Measurements from ENCODE around the gene PCMT1. TPM values are rescaled to one million over a fixed set of nuclear protein-coding genes. Genes with fewer than 3 reads are reported as not detected.
A peak's percentile ranks its signal among the peaks of the same experiment; 100 is the strongest.

Gene PCMT1
- total RNA-seq, 4 donors from 2014 or later = 25.8 to 97.3 (median 64.4) TPM

DNA sequence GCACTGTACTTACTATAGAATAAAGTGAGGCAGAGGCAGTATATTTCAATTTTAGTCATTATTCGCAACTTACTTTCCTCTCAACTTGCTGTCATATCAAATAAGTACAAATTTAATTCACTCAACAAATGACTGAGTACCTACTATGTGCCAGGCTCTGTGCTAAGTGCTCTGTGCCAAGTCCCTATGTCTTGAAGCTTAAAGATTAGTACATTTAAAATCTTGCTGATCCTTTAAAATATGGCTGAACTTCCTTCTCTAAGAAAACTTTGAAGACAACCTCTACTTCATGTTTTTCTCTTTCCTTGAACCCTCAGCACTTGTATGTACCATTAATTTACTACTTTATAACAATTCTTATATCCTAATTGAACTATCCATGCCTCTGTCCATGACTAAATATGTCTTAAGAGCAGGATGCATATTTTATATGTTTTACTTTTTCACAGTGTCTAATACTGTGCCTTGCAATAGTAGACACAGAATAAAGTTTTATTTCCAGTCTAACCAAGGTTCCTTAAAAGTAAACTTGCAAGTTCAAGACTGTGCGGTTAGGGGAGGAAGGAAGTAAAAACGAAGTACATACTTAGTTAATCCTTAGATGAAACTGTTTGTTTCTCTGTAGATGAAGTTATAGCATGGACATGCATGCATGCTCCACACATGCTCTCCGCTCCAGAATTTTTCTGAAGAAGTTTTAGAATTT is 21.6 kb upstream of the PCMT1 start:
- H3K4me1 ChIP-seq = peaks cover 0 to 8% (median 7%) of the 10 kb centered on the region in 4 donors
- H3K27ac ChIP-seq = peak overlapping the region in 1 of 4 donors; percentile 28
- TF ChIP-seq CTCF (IDR thresholded peaks at IDR 0.05) = no peak
- TF ChIP-seq EP300 (IDR thresholded peaks at IDR 0.05; ENCODE audit: low read depth) = no peak
- TF ChIP-seq POLR2A (IDR thresholded peaks at IDR 0.05) = no peak
- TF ChIP-seq POLR2AphosphoS5 (IDR thresholded peaks at IDR 0.05) = no peak
- DNase-seq = no peak
- 87 to 89% methylated on average over 4 of the region's 4 CpGs for WGBS, 2 donors (ENCODE audit: low coverage in 1 of 2)
- in situ Hi-C loops (cut with MboI; ENCODE audit: low pct_ligation_motif_present in 1 of 4, low pct_unique_long_range_greater_than_20kb in 1 of 4, low sequenced_read_pairs in 3 of 4) (loop anchor here in 1 of 4 donors (10.0 kb wide), 1 partner anchor 197 kb away; the partner anchor contains the start of gene RAET1G), intact Hi-C loops (cut with DNase I; ENCODE audit: low total_unique reads) (no loop called here)
- H3K27me3 ChIP-seq = no peaks in the 10 kb centered on the region
- no peak overlapping the region for H3K4me3 ChIP-seq
- peaks cover 0 to 33% (median 17%) of the 10 kb centered on the region in 4 donors for H3K36me3 ChIP-seq
- no peaks in the 10 kb centered on the region for H3K9me3 ChIP-seq

GRCh38 chr6:149728499-149729234 is 20.9 kb upstream of the PCMT1 start:
- Histone ChIP-seq H3K27ac (peak overlapping the region in 2 of 4 donors; percentile 14 to 28), H3K4me3 (no peak overlapping the region), H3K4me1 (peaks cover 0 to 5% (median 4%) of the 10 kb centered on the region in 4 donors), H3K27me3 (no peaks in the 10 kb centered on the region), H3K36me3 (peaks cover 0 to 38% (median 17%) of the 10 kb centered on the region in 4 donors), H3K9me3 (no peaks in the 10 kb centered on the region)
- no peak for DNase-seq
- TF ChIP-seq EP300 (IDR thresholded peaks at IDR 0.05; ENCODE audit: low read depth) = no peak
- TF ChIP-seq POLR2A (IDR thresholded peaks at IDR 0.05) = no peak
- TF ChIP-seq POLR2AphosphoS5 (IDR thresholded peaks at IDR 0.05) = no peak
- no peak for TF ChIP-seq CTCF (IDR thresholded peaks at IDR 0.05)
- in situ Hi-C loops (cut with MboI; ENCODE audit: low pct_ligation_motif_present in 1 of 4, low pct_unique_long_range_greater_than_20kb in 1 of 4, low sequenced_read_pairs in 3 of 4) (loop anchor here in 1 of 4 donors (10.0 kb wide), 1 partner anchor 196 kb away; the partner anchor contains the start of gene RAET1G), intact Hi-C loops (cut with DNase I; ENCODE audit: low total_unique reads) (no loop called here)
- WGBS, 2 donors (ENCODE audit: low coverage in 1 of 2) = 83 to 84% methylated on average over 4 to 5 of the region's 5 CpGs

DNA sequence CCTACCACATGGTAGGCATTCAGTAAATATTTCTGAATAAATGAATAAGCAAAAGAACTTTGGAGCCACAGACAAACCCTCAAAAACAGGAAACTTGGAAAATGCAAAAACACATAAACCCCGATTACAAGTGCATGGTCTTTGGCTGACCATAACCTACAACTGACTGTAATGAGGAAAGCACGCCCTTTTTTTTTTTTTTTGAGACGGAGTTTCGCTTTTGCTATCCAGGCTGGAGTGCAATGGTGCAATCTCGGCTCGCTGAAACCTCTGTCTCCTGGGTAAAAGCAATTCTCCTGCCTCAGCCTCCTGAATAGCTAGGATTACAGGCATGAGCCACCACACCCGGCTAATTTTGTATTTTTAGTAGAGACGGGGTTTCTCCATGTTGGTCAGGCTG is 19.7 kb upstream of the PCMT1 start:
- Histone ChIP-seq H3K36me3 (peaks cover 0 to 39% (median 20%) of the 10 kb centered on the region in 4 donors), H3K27me3 (no peaks in the 10 kb centered on the region), H3K27ac (no peak overlapping the region), H3K4me1 (no peaks in the 10 kb centered on the region), H3K9me3 (no peaks in the 10 kb centered on the region), H3K4me3 (no peak overlapping the region)
- TF ChIP-seq EP300 (IDR thresholded peaks at IDR 0.05; ENCODE audit: low read depth) (no peak), POLR2A (IDR thresholded peaks at IDR 0.05) (no peak), CTCF (IDR thresholded peaks at IDR 0.05) (no peak), POLR2AphosphoS5 (IDR thresholded peaks at IDR 0.05) (no peak)
- 86 to 87% methylated on average over 8 of the region's 8 CpGs for WGBS, 2 donors (ENCODE audit: low coverage in 1 of 2)
- in situ Hi-C loops (cut with MboI; ENCODE audit: low pct_ligation_motif_present in 1 of 4, low pct_unique_long_range_greater_than_20kb in 1 of 4, low sequenced_read_pairs in 3 of 4) = loop anchor here in 1 of 4 donors (10.0 kb wide), 1 partner anchor 195 kb away; the partner anchor contains the start of gene RAET1G
- DNase-seq = no peak
- intact Hi-C loops (cut with DNase I; ENCODE audit: low total_unique reads) = no loop called here

DNA sequence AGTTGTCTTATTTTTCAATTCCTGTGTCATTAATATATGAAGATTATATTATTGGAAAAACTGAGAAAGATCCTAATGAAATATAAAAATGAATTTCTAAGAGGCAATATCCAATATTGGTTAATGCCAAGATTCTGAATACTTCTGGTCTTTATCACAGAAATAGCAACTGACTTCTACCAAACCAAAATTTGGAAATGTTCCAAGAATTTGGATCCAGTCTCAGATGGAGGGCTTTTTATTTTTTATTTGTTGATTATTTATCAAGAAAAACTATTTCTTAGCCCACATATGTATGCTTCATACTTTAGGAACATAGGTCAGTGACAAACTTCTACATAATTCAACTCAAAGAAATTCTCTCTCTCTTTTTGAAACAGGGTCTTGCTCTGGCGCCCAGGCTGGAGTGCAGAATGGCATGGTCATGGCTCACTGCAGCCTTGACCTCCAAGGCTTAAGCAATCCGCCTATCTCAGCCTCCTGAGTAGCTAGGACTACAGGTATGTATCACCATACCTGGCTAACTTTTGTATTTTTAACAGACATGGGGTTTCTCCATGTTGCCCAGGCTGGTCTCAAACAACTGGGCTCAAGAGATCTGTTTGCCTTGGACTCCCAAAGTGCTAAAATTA is 16.3 kb upstream of the PCMT1 start:
- intact Hi-C loops (cut with DNase I; ENCODE audit: low total_unique reads) = no loop called here
- 96% methylated on average over 2 of the region's 2 CpGs; no CpG with 5 or more reads in 1 of the 2 donors for WGBS, 2 donors (ENCODE audit: low coverage in 1 of 2)
- peaks cover 0 to 52% (median 27%) of the 10 kb centered on the region in 4 donors for H3K36me3 ChIP-seq

More for the DNA sequence above, 16.3 kb upstream of the PCMT1 start:
- H3K4me1 ChIP-seq = no peaks in the 10 kb centered on the region
- H3K27ac ChIP-seq = no peak overlapping the region
- no peak overlapping the region for H3K4me3 ChIP-seq
- in situ Hi-C loops (cut with MboI; ENCODE audit: low pct_ligation_motif_present in 1 of 4, low pct_unique_long_range_greater_than_20kb in 1 of 4, low sequenced_read_pairs in 3 of 4) = no loop called here
- H3K27me3 ChIP-seq = no peaks in the 10 kb centered on the region
- TF ChIP-seq POLR2AphosphoS5 (IDR thresholded peaks at IDR 0.05) = no peak
- H3K9me3 ChIP-seq = no peaks in the 10 kb centered on the region
- DNase-seq = no peak

Measured in transverse colon (tissue), 4 donors.